HK-2 (cell line): ENCODE results near the gene GAL3ST1.
"Not testable (repeated sequence)": the region's sequence is repeated elsewhere in the genome, so short reads cannot be mapped to it uniquely, and the experiment has no call there.

Experiments
- DNase-seq: peaks from one replicate; pipeline ENCODE4 v3.0.0-alpha.2; 2018; ENCODE audit not compliant: unreplicated experiment

GAL3ST1 gene, protein sequence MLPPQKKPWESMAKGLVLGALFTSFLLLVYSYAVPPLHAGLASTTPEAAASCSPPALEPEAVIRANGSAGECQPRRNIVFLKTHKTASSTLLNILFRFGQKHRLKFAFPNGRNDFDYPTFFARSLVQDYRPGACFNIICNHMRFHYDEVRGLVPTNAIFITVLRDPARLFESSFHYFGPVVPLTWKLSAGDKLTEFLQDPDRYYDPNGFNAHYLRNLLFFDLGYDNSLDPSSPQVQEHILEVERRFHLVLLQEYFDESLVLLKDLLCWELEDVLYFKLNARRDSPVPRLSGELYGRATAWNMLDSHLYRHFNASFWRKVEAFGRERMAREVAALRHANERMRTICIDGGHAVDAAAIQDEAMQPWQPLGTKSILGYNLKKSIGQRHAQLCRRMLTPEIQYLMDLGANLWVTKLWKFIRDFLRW

DNA sequence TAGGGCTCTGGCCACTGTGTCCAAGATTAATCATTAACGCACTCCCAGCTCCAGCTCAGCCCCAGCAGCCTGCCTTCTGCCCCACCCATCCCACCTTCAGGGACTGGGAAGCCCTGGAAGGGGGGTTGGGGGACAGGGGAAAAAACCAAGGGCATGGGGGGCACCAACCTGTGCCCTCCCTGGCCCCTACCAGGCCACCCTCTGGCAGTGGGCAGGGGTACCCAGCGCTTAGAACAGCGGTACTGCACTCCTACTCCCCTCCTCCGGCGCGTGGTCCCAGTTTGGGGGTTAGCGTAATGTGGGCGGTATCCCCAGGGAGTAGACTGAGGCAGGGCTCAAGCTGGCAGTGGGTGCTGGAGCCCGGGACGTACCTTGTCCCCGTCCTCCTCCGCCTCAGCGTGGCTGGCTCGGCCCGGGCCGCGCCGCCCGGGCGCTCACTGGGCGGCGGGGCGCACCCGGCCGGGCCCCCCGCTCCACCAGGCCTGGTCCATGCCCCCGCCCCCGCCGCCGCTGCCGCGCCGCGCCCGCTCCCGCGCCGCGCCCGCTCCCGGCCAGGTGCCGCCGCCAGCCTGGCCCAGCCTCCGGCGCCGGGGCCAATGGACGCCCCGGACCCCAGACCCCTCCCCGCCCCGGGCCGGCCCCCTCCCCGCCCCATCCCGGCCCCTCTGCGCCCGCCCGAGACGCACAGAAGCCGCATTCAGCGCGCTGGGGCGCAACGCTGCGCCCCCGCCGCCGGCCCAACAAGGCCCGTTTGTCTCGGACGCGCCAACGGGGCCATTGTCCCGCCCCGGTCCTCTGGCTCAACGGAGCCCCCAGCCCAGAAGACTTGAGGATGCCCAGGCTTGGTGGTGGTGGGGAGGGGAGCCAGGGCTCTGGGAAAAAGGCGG lies at the start of gene GAL3ST1:
Gene GAL3ST1, minus strand, starts transcription at position 571 of the 887 bp plus-strand sequence. CDS start 17,273 bp downstream, outside the sequence.
- peak; percentile 46 for DNase-seq

DNA sequence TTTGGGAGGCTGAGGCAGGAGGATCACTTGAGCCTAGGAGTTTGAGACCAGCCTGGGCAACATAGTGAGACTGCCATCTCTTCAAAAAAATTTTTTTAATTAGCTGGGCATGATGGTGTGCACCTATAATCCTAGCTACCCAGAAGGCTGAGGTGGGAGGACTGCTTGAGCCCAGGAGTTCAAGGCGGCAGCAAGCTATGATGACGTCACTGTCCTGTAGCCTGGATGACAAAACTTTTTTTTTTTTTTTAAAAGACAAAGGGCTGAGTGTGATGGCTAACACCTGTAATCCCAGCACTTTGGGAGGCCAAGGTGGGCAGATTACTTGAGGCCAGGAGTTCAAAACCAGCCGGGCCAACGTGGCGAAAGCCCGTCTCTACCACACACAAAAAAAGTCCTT lies 45.4 kb upstream of the GAL3ST1 start:
- DNase-seq: not testable (repeated sequence)

DNA sequence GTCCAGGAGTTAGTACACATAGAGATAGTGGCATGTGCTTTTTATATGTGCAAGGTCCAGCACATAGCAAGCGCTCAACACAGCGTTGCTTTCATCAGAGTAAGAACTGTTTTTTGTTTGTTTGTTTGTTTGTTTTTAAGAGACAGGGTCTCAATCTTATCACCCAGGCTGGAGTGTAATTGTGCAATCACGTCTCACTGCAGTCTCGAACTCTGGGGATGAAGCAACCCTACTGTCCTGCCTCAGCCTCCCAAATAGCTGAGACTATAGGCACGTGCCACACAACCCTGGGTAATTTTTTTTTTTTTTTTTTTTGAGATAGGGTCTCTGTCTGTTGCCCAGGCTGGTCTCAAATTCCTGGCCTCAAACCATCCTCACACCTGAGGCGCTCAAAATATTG lies 43.4 kb upstream of the GAL3ST1 start:
- no peak for DNase-seq

DNA sequence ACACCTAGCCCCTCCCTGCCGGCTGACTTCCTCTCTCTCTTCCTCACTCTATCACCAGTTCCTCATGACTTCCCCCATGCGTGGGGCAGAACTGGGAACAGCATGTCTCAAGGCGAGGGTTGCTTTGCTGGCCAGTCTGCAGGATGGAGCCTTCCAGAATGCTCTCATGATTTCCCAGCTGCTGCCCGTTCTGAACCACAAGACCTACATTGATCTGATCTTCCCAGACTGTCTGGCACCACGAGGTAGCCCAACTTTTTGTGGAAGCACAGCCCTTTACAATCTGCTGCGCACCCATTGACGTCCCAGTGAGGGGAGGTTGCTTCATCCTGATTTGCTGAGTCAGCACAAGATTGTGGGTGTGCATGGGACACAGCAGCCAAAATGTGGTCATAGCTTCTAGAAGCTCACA lies 41.1 kb upstream of the GAL3ST1 start:
- DNase-seq: no peak

DNA sequence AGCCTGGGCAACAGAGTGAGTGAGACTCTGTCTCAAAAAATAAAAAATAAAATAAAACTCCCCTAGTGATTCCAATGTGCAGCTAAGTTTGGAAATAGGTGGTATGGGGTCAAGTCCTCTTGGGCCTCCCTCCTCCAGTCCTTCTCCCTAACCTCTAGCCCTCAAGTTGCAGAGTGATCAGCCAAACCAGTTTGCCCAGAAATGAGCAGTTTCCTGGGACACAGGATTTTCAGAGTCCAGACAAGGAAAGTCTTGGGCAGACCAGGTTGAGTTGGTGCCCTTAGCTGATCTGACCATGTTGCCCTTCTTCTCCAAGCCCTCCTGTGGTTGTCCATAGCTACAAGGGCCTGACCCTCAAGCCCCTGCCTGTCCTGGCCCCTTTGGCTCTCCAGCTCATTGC lies 40.4 kb upstream of the GAL3ST1 start:
- no peak for DNase-seq

DNA sequence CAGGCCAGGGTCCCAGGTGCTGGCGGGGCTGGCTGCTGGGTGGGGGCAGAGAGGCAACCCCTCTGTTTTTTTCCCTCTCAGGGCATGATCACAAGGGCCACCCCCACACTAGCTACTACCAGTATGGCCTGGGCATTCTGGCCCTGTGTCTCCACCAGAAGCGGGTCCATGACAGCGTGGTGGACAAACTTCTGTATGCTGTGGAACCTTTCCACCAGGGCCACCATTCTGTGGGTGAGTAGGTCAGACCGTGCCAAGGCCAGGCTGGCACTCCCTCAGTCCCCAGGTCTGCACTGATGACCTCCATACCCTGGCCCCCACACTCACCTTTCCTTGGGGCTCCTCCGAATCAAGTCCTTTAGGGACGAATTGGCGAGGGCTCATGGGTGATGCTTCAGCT lies 39.8 kb upstream of the GAL3ST1 start:
- no peak for DNase-seq

DNA sequence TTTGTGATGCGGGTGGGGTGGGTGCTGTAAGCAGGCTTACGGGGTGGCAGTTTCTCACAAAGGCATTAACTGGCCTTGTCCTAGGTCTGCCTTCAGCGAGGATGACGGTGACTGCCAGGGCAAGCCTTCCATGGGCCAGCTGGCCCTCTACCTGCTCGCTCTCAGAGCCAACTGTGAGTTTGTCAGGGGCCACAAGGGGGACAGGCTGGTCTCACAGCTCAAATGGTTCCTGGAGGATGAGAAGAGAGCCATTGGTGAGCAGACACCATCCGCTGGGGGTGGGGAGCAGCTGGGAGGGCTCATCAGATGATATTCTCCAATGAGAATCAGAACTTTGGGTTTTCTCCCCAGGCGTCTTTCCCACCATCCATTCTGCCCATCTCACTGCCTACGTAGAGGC lies 38.3 kb upstream of the GAL3ST1 start:
- DNase-seq: no peak

DNA sequence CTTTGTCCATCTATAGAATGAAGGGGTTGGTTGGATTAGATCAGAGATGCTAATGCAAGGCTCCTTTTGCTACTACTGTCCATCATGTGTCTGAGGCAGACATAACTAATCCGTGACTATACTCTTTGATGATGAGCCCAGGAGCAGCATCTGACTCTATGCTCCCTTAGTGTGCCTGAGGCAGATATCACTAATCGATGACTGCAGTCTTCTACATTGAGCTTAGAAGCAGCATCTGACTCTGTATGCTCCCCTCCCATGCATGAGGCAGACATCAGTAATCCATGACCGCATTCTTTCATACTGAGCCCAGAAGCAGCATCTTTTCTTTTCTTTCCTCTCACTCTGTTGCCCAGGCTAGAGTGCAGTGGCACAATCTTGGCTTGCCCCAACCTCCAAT lies 36.7 kb upstream of the GAL3ST1 start:
- no peak for DNase-seq

DNA sequence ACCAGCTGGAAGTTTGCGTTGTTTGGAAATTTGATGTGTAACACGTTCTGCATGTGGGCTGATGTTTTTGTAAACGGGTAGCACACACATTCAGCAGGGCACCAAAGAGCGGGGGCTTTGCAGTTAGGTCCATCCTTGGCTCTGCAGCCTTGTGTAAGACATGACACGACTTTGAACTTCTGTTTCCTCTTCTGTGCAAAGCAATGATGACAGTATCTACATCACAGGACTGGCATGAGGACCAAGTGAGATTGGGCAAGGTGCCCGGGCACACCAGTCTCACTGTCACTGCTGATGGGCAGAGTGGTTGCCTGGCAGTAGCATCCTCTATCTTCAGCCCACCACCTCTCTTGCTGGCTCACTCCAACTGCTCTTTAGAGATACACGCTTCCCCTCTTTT lies 35.8 kb upstream of the GAL3ST1 start:
- DNase-seq: no peak

DNA sequence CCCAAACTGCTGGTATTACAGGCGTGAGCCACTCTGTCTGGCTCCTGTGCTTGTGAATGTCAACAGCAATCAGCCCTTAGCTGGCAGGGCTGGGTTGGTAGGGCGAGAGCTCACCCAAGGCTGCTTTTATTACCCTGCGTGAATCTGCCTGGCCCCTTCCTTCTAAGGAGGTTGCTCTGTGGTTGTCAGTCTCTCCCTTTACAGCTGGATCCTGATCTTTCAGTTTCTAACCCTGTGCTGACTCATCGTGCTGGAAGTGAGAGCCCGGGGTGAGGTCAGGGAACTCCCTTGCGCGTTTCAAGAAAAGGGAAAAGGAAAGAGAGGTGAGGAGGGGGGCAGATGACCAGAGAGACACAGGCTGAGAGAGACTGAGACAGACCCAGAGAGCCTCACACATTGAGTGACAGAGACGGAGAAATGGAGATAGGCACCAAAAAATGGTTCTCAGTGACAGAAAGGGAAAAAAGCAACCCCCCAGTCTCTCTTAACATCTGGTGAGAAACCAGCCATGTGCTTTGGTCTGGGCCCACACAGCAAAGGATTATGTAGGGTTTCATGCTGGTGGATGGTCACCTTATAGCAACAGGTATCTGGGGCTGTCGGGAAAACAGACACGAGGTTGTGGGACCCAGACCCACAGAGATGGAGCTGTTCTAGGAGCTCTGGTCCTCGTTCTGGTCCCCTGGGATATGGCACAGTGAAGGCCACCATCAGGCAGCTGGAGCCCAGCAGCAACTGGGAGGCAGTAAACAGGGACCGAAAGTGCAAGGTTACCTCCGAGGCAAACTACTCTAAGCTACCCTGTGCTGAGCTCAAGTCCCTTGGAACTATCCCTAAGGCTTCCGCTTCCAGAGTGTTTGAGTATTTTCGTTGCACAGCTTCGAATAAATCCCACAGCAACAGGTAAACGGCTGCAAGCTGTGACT lies 35.1 kb upstream of the GAL3ST1 start:
- peak; percentile 45 for DNase-seq

DNA sequence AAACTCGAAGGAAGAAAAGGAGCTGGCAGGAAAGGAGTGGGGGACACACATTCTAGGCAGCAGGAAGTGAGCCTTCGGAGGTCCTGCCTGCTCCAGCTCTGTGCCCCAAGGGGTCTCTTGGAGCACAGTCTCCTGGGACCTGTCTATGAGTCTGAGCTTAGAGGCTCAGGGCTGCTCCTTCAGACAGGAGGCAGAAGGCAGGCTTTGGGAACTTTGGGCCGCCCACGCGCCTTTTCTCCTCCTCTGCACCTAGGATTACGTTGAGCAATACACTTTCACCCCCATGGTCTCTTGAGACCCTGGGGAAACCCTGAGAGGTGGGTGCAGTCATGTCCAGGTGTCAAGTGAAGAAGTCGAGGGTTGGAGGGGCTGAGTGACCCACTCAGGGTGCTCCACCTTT lies 33.5 kb upstream of the GAL3ST1 start:
- DNase-seq: no peak

DNA sequence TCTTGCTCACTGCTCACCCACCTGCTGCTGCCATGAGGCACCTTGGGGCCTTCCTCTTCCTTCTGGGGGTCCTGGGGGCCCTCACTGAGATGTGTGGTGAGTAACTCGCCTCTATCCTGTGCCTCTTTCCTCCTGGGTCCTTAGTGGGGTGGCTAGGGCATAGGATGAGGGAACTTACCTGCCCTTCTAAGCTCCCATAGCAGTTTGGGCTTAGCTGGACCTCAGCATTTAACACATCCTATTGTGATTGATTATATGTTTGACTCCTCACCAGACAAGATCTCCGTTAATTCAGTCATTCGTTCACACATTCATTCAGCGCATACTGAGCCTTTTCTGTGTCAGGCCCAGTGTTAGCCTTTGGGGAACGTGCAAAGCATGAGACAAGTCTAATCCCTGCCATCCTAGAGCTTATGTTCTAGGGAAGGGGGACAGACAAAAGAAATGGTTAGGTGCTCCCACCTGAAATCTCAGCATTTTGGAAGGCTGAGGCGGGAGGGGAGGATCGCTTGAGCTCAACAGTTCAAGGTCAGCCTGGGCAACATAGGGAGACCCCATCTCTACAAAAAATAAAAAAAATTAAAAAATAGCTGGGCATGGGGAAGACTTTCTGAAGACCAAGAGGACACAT lies 33.0 kb upstream of the GAL3ST1 start:
- DNase-seq: no peak

DNA sequence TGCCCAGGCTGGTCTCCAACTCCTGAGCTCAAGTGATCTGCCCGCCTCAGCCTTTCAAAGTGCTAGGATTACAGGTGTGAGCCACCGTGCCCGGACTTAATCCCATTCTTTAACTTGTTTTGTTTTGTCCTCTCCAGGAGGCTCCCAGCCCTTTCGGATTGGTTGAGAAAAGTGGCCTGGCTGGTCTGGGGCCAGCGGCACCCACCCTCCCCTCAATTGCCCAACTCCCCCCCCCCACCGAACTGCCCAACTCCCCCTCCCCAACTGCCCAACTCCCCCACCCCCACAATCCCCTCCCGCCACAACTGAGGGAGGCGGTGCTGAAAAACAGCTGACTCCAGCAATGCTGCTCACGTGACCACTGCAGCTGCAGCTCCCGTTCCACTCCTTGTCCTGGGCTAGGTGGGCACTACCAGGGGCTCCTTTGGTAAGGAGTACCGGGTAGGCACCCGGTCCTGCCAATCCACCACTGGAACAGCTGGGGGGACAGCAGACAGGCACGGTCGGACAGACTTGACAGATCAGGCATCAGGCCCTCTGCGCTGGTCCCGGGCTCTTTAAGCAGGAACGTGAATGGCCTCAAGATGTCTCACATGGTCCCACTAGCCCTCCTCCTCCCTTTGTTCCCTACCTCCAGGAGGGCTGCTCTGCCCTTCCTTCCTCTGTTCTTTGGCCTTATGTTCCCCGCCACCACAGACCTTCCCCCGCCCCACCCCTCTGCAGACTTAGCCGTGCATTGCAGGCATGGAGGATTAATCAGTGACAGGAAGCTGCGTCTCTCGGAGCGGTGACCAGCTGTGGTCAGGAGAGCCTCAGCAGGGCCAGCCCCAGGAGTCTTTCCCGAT lies 32.2 kb upstream of the GAL3ST1 start, which contains the start of gene TCN2:
Gene TCN2, plus strand, starts transcription at position 720 of the 845 bp plus-strand sequence. CDS start 158 bp downstream, outside the sequence.
- DNase-seq: peak; percentile 83

DNA sequence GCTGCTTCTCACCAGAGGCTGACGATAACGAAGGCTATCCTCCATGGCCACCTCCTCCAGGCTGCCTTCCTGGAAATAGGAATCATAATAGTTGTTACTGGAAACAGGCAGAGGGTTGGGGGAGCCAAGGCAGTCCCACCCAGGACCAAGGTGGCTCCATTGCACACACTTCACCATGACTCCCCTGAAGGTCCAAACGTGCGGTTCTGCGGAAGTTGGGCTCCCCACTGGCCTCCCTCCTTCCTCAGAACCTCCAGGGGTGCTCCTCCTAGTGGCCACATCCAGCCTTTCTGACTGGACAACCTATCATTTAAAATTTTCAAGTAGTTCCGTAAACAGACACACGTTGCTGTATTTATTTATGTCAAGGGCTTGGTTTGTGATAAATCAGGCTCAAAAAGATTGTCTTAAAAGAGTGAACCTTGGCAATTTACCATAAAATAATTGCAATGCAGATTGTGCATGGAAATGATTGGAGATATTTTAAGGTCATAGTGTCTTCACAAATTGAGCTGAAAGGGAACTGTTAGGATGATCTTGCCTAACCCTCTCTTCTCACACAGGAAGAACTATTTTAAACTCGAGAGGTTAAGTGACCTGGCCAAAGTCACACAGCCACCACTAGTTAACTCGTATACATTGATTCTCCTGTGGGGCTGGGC lies 31.1 kb upstream of the GAL3ST1 start:
- DNase-seq: no peak

DNA sequence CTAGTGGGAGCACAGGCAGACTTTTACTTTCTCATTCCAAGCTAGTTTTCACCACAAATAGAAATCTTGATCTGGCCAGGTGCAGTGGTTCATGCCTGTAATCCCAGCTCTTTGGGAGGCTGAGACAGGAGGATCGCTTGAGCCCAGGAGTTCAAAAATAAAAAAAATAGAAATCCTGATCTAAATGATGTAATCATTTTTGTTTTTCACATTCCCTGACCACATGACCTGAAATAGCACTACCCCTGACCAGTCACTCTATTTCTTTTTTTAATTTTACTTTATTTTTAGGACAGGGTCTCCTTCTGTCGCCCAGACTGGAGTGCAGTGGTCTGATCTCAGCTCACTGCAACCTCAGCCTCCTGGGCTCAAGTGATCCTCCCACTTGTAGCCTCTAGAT lies 30.3 kb upstream of the GAL3ST1 start:
- DNase-seq: no peak

DNA sequence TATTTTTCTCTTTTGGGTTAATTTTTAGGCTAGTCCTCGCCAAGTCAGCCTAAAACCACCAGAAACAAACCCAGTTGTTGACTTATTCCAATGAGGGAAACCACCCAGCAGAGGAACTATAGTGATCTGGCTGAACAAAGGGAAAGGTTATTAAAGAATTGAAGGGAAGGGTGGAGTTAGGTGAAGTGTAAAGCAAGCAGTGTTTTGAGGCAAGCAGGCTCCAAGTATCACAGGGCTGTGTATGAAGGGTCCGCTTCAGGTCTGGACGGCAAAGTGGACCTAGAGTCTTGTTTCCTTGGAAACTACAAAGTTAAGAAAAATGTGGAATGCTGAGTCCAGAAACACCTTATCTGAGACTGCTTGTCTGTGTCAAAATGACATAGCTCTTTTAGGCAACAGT lies 29.3 kb upstream of the GAL3ST1 start:
- DNase-seq: no peak

DNA sequence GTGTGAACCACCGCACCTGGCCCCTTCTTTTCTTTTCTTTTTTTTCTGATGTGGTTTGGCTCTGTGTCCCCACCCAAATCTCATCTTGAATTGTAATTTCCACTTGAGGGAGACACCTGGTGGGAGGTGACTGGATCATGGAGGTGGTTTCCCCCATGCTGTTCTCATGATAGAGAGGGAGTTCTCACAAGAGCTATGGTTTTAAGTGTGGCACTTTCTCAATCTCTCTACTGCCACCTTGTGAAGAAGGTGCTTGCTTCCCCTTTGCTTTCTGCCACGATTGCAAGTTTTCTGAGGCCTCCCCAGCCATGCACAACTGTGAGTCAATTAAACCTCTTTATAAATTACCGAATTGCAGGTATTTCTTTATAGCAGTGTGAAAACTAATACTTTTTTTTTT lies 27.6 kb upstream of the GAL3ST1 start:
- DNase-seq: no peak

DNA sequence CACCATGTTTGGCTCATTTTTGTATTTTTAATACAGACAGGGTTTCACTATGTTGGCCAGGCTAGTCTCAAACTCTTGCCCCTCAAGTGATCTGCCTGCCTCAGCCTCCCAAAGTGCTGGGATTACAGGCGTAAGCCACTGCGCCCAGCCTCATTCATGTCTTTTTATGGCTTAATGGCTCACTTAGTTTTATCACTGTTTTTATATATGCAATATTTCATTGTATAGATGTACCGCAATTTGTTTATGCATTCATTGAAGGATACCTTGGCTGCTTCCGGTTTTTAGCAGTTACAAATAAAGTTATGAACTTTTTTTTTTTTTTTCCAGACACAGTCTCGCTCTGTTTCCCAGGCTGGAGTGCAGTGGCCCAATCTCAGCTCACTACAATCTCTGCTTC lies 27.0 kb upstream of the GAL3ST1 start:
- DNase-seq: no peak

DNA sequence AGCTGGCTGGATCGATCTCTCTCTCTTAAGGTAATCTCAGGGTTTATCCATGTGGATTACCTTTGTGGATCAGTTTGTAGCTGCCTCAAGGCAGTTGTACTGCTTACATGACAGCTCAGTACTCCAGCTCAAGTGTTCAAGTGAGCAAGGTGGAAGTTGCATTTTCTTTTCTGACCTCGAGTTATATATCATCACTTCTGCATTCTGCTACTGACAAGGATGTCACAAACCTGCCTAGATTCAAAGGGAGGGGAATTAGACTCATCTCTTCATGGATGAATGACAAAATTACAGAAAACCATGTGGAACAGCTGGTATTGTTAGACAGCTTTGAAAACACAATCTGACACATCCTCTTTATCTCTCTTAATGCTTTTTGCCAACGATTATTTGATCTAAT lies 26.5 kb upstream of the GAL3ST1 start:
- DNase-seq: no peak

DNA sequence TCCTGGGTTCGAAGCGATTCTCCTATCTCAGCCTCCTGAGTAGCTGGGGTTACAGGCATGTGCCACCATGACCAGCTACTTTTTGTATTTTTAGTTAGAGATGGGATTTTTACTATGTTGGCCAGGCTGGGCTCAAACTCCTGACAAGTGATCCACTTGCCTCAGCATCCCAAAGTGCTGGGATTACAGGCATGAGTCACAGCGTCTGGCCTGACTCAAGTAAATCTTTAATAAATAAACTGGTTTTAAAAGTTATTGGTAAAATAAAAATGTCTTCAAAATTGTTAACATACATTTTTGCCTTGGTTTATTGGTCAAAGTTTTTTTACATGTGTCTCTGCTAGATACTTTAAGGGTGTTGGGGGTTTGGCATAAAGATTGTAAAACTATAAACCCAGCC lies 24.5 kb upstream of the GAL3ST1 start:
- DNase-seq: no peak
